Lower lobe of right lung (tissue), 2 donors: ENCODE data around the gene LMO4. TPM values are rescaled to one million over a fixed set of nuclear protein-coding genes. Genes with fewer than 3 reads are reported as not detected.

Experiments
- ATAC-seq, 2 donors: fragments of 200-7000 bp; cut with Tn5 transposase; one replicate each; pipeline ENCODE4 v1.9.1; 2020 to 2022; ENCODE audit warnings: mild to moderate bottlenecking in 2 of 2, moderate library complexity in 2 of 2
- DNase-seq: peaks from one replicate; pipeline ENCODE4 v3.0.0-alpha.2; 2020
- H3K27ac ChIP-seq: fragments of 200-600 bp; one replicate; pipeline ENCODE4 v1.8.0; 2022
- H3K27me3 ChIP-seq: fragments of 200-600 bp; one replicate; pipeline ENCODE4 v1.8.0; 2022; ENCODE audit warnings: low read depth
- H3K36me3 ChIP-seq: fragments of 200-600 bp; one replicate; pipeline ENCODE4 v1.8.0; 2022; ENCODE audit warnings: mild to moderate bottlenecking
- H3K4me1 ChIP-seq: fragments of 200-600 bp; one replicate; pipeline ENCODE4 v1.8.0; 2022
- H3K4me3 ChIP-seq: fragments of 200-600 bp; one replicate; pipeline ENCODE4 v1.8.0; 2022; ENCODE audit warnings: mild to moderate bottlenecking
- H3K9me3 ChIP-seq: fragments of 200-600 bp; one replicate; pipeline ENCODE4 v1.8.0; 2022
- intact Hi-C: fragments of 100-400 bp; cut with DNase I; formaldehyde crosslinking; loops from one replicate; pipeline ENCODE4 v1.11.0; 2022
- total RNA-seq: library from RNA; stranded (reverse); fragmentation: NEBNext Ultra II Directional; extraction: Animal tissue kit (Norgen Biotek cat#: 25700); gene quantifications from one replicate; pipeline ENCODE4 v1.2.1, GENCODE V29; 2021
- TF ChIP-seq, protein P1 (sequence below): fragments of 200-600 bp; IDR thresholded peaks from one replicate; pipeline ENCODE4 v1.8.0; 2022; ENCODE audit warnings: antibody characterized with exemption, mild to moderate bottlenecking
- donor health status: DM: no; HTN: yes; CAD: no; lungs with severe emphysema.

LMO4 gene
- total RNA-seq, 1 donor from 2014 or later: 53.0 TPM

DNA sequence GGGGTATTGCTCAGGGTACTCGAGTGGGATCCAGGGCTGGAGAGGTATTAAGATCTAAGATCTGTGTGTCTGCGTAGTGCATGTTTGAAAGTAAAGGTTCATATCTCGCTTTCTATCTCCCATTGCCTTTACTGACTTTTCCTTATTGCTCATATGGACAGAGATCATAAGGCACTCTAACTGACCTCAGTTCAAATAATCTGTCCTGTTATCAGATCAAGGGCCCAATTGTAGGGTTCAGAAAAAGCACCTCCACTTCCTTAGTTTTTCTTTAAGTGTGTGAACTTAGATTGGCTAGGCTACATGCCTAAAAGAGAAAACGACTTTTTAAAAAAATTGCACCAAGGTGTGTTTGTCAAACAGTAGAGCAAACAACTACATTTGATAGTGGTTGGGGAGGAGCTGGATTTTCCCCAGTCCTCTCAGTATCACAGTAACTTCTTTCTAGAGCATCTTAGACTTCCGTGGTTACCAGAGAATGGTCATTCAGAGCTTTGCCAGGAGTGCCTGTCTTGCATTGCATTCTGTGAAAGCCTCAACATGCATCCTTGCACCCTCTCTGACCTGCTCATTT, 57.6 kb downstream of the LMO4 start:
- intact Hi-C loops: no loop called here
- TF ChIP-seq, protein P1, sequence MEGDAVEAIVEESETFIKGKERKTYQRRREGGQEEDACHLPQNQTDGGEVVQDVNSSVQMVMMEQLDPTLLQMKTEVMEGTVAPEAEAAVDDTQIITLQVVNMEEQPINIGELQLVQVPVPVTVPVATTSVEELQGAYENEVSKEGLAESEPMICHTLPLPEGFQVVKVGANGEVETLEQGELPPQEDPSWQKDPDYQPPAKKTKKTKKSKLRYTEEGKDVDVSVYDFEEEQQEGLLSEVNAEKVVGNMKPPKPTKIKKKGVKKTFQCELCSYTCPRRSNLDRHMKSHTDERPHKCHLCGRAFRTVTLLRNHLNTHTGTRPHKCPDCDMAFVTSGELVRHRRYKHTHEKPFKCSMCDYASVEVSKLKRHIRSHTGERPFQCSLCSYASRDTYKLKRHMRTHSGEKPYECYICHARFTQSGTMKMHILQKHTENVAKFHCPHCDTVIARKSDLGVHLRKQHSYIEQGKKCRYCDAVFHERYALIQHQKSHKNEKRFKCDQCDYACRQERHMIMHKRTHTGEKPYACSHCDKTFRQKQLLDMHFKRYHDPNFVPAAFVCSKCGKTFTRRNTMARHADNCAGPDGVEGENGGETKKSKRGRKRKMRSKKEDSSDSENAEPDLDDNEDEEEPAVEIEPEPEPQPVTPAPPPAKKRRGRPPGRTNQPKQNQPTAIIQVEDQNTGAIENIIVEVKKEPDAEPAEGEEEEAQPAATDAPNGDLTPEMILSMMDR: no peak
- no peaks in the 10 kb centered on the region for H3K36me3 ChIP-seq
- H3K4me1 ChIP-seq: peaks cover 4% of the 10 kb centered on the region
- H3K4me3 ChIP-seq: no peak overlapping the region
- H3K27ac ChIP-seq: no peak overlapping the region
- no peaks in the 10 kb centered on the region for H3K9me3 ChIP-seq
- DNase-seq (no peak), ATAC-seq (no peak)
- H3K27me3 ChIP-seq: no peaks in the 10 kb centered on the region

- DNase-seq: no peak
- no peak for ATAC-seq
- Histone ChIP-seq H3K27me3 (no peaks in the 10 kb centered on the region), H3K4me1 (peaks cover 4% of the 10 kb centered on the region), H3K36me3 (no peaks in the 10 kb centered on the region), H3K27ac (no peak overlapping the region), H3K9me3 (no peaks in the 10 kb centered on the region), H3K4me3 (no peak overlapping the region)
- TF ChIP-seq, protein P1: no peak
- intact Hi-C loops: no loop called here
Observed at GRCh38 chr1:87388411-87388810, 59.7 kb downstream of the LMO4 start.

GRCh38 chr1:87389011-87389410, 60.3 kb downstream of the LMO4 start:
- H3K4me1 ChIP-seq: peaks cover 4% of the 10 kb centered on the region

DNA sequence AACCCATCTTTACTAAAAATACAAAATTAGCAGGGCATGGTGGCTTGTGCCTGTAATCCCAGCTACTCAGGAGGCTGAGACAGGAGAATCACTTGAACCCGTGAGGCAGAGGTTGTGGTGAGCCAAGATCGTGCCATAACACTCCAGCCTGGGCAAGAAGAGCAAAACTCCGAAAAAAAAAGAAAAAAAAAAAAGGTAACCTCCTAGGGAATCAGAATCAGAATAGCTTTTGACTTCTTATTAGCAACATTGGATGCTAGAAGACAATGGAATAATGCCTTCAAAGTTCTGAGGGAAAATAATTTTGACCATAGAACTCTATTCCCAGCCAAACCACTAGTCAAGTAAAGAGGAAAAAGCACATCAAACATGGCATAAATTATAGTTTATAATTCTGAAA, 60.9 kb downstream of the LMO4 start:
- Histone ChIP-seq H3K36me3 (no peaks in the 10 kb centered on the region), H3K9me3 (no peaks in the 10 kb centered on the region), H3K4me3 (no peak overlapping the region), H3K27ac (no peak overlapping the region), H3K4me1 (peaks cover 4% of the 10 kb centered on the region), H3K27me3 (no peaks in the 10 kb centered on the region)
- TF ChIP-seq, protein P1: no peak
- intact Hi-C loops: no loop called here
- ATAC-seq (no peak), DNase-seq (no peak)

More at GRCh38 chr1:87389011-87389410, 60.3 kb downstream of the LMO4 start:
- no peaks in the 10 kb centered on the region for H3K9me3 ChIP-seq
- H3K27ac ChIP-seq: no peak overlapping the region
- H3K4me3 ChIP-seq: no peak overlapping the region
- intact Hi-C loops: no loop called here
- TF ChIP-seq, protein P1: no peak
- no peak for ATAC-seq
- no peaks in the 10 kb centered on the region for H3K27me3 ChIP-seq
- DNase-seq: no peak
- no peaks in the 10 kb centered on the region for H3K36me3 ChIP-seq

- DNase-seq (no peak), ATAC-seq (peak in 1 of 2 donors; percentile 23)
- Histone ChIP-seq H3K36me3 (no peaks in the 10 kb centered on the region), H3K27me3 (no peaks in the 10 kb centered on the region), H3K4me3 (no peak overlapping the region), H3K27ac (no peak overlapping the region), H3K4me1 (peaks cover 4% of the 10 kb centered on the region), H3K9me3 (no peaks in the 10 kb centered on the region)
- intact Hi-C loops: no loop called here
- TF ChIP-seq, protein P1: no peak
Observed at GRCh38 chr1:87392248-87393192, 63.8 kb downstream of the LMO4 start.
